Lung (tissue), 12 donors: ENCODE data around the gene STXBP5. TPM values are rescaled to one million over a fixed set of nuclear protein-coding genes. Genes with fewer than 3 reads are reported as not detected.

ENCODE experiments used
- ATAC-seq: fragments of 200-7000 bp; cut with Tn5 transposase; one replicate; pipeline ENCODE4 v1.9.1; 2020; ENCODE audit warnings: moderate number of reproducible peaks; ENCODE audit not compliant: insufficient read depth, low FRiP score
- DNase-seq, 3 donors: peaks; one replicate each; pipeline ENCODE4 v3.0.0-alpha.2; 2013 to 2017
- H3K27ac ChIP-seq, 2 donors: one replicate each; pipeline ENCODE4 v1.5.1; 2013; ENCODE audit warnings: mild to moderate bottlenecking in 2 of 2, moderate library complexity in 2 of 2, control low read depth in 1 of 2, inconsistent platforms in 1 of 2, low read depth in 1 of 2, low read length in 1 of 2
- H3K27me3 ChIP-seq, 3 donors: one replicate each; pipeline ENCODE4 v1.5.1; 2013; ENCODE audit warnings: low read length in 2 of 3; ENCODE audit not compliant: control insufficient read depth in 3 of 3, insufficient read depth in 3 of 3
- H3K36me3 ChIP-seq, 4 donors: one replicate each; pipeline ENCODE4 v1.5.1; 2013; ENCODE audit warnings: low read length in 4 of 4, mild to moderate bottlenecking in 1 of 4, moderate library complexity in 1 of 4; ENCODE audit not compliant: control insufficient read depth in 4 of 4, insufficient read depth in 4 of 4
- H3K4me1 ChIP-seq, 5 donors: one replicate each; pipeline ENCODE4 v1.5.1; 2013; ENCODE audit warnings: low read length in 5 of 5, mild to moderate bottlenecking in 2 of 5, moderate library complexity in 1 of 5; ENCODE audit not compliant: control insufficient read depth in 5 of 5, insufficient read depth in 5 of 5
- H3K4me3 ChIP-seq: one replicate; pipeline ENCODE4 v1.5.1; 2013; ENCODE audit warnings: mild to moderate bottlenecking, control low read depth, moderate library complexity
- H3K9ac ChIP-seq, 2 donors: one replicate each; pipeline ENCODE4 v1.5.1; 2013; ENCODE audit warnings: low read length in 2 of 2, control low read depth in 1 of 2; ENCODE audit not compliant: insufficient read depth in 1 of 2
- H3K9me3 ChIP-seq, 4 donors: one replicate each; pipeline ENCODE4 v1.5.1; 2013; ENCODE audit warnings: low read length in 3 of 4, mild to moderate bottlenecking in 1 of 4, moderate library complexity in 1 of 4; ENCODE audit not compliant: control insufficient read depth in 4 of 4, insufficient read depth in 3 of 4
- CTCF ChIP-seq: IDR thresholded peaks from 2 replicates; pipeline ENCODE4 v1.5.1; 2012; ENCODE audit warnings: mild to moderate bottlenecking; ENCODE audit errors: control extremely low read depth, extremely low read depth
- WGBS, 2 donors: extraction: QIAGEN DNeasy Blood & Tissue Kit; methylation state at CpG; one replicate each; pipeline ENCODE4 v1.1.7; 2013; 5-methylcytosine and 5-hydroxymethylcytosine counted together
- polyA plus RNA-seq, 2 donors: library from polyadenylated mRNA; stranded (reverse); fragments of 200-250 nt; gene quantifications; one replicate each; pipeline ENCODE4 v1.2.1, GENCODE V29; 2013
- total RNA-seq, 2 donors: library from RNA; depleted of rRNA in 1 of 2; stranded (reverse); fragments of >200 nt in 1 of 2; gene quantifications; one replicate each; pipeline ENCODE4 v1.2.1, GENCODE V29; 2014 to 2021
- donor health status: control.
- donor health status: control.
- donor health status: Bipolar disorder and iron deficiency.
- donor health status: healthy.
- donor health status: DM: yes; HTN: yes; CAD: no.

STXBP5 gene
- total and polyA plus RNA-seq, 4 donors = 6.2 to 29.0 (median 12.9) TPM

- Histone ChIP-seq H3K27ac (no peak overlapping the region), H3K4me3 (no peak overlapping the region), H3K36me3 (no peaks in the 10 kb centered on the region), H3K4me1 (no peaks in the 10 kb centered on the region), H3K9me3 (no peaks in the 10 kb centered on the region), H3K27me3 (no peaks in the 10 kb centered on the region), H3K9ac (no peak overlapping the region)
- no peak for DNase-seq
- no peak for ATAC-seq
- no peak for TF ChIP-seq CTCF
- 79% methylated on average over 2 of the region's 2 CpGs for WGBS, 2 donors
Measured at GRCh38 chr6:147159536-147160374, 44.5 kb upstream of the STXBP5 start.

- Histone ChIP-seq H3K9me3 (no peaks in the 10 kb centered on the region), H3K27ac (no peak overlapping the region), H3K36me3 (no peaks in the 10 kb centered on the region), H3K9ac (no peak overlapping the region), H3K27me3 (no peaks in the 10 kb centered on the region), H3K4me3 (no peak overlapping the region), H3K4me1 (no peaks in the 10 kb centered on the region)
- DNase-seq (no peak), ATAC-seq (no peak)
- WGBS, 2 donors = 77 to 84% methylated on average over 1 of the region's 1 CpG
- TF ChIP-seq CTCF = no peak
Measured at GRCh38 chr6:147160593-147160992, 43.6 kb upstream of the STXBP5 start.

GRCh38 chr6:147161253-147161973 lies 42.8 kb upstream of the STXBP5 start:
- WGBS, 2 donors = 85 to 88% methylated on average over 4 of the region's 4 CpGs
- DNase-seq = no peak
- H3K9me3 ChIP-seq = no peaks in the 10 kb centered on the region
- H3K27me3 ChIP-seq = no peaks in the 10 kb centered on the region
- no peaks in the 10 kb centered on the region for H3K4me1 ChIP-seq
- ATAC-seq = no peak
- no peak overlapping the region for H3K4me3 ChIP-seq
- H3K9ac ChIP-seq = no peak overlapping the region
- no peak for TF ChIP-seq CTCF
- no peaks in the 10 kb centered on the region for H3K36me3 ChIP-seq
- H3K27ac ChIP-seq = no peak overlapping the region
